HEK293 (cell line): ENCODE data around the gene TM9SF3.

ENCODE experiments used
- KLF1 ChIP-seq: fragments of 450-650 bp; formaldehyde crosslinking; IDR thresholded peaks from 2 replicates; pipeline ENCODE4 v1.5.1; 2016; ENCODE audit warnings: missing biosample characterization, missing genetic modification characterization
- RBAK ChIP-seq: fragments of 450-650 bp; formaldehyde crosslinking; IDR thresholded peaks from 2 replicates; pipeline ENCODE4 v1.5.1; 2016; ENCODE audit warnings: missing biosample characterization, missing genetic modification characterization
- TCF7L2 ChIP-seq: IDR thresholded peaks from 2 replicates; pipeline ENCODE4 v1.6.1; 2011; ENCODE audit warnings: low read depth, mild to moderate bottlenecking, inconsistent platforms, low read length, moderate library complexity, borderline replicate concordance
- ZNF114 ChIP-seq: fragments of 450-650 bp; formaldehyde crosslinking; IDR thresholded peaks from 2 replicates; pipeline ENCODE4 v1.5.0; 2017; ENCODE audit warnings: missing biosample characterization, missing genetic modification characterization
- ZNF558 ChIP-seq: fragments of 450-650 bp; formaldehyde crosslinking; IDR thresholded peaks from 2 replicates; pipeline ENCODE4 v1.5.1; 2016; ENCODE audit warnings: missing biosample characterization, missing genetic modification characterization
- TF ChIP-seq, protein P1 (sequence below): fragments of 450-650 bp; formaldehyde crosslinking; IDR thresholded peaks from 2 replicates; pipeline ENCODE4 v1.5.1; 2016; ENCODE audit warnings: missing biosample characterization, missing genetic modification characterization
- TF ChIP-seq, protein P2 (sequence below): sonication (generic); formaldehyde crosslinking; IDR thresholded peaks from 2 replicates; pipeline ENCODE4 v1.8.1; 2022; ENCODE audit warnings: mild to moderate bottlenecking, moderate library complexity, missing genetic modification reagents

DNA sequence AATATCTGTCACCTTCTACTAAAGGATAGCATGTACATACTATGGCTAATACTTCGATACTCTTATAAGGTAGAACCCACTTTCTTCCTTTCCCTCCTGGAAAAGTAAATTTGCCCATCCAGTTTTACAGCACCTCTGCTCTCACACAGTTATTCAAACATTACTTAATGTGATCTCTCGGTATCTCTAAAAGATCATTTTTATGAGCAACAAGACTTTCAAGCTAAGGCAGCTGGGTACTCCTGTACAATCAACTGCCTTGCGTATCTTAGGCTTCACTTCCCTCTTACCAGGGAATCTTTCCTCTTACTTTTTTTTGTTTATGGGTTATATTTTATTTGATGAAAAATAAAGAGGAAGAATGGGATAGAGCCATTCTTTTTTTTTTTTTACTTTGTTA lies 46.6 kb downstream of the TM9SF3 start:
- TF ChIP-seq RBAK (tag by site-specific recombination) (no peak), TCF7L2 (no peak), KLF1 (tag by site-specific recombination) (no peak), ZNF558 (no peak), ZNF114 (tag by site-specific recombination) (no peak)
- TF ChIP-seq, protein P1, sequence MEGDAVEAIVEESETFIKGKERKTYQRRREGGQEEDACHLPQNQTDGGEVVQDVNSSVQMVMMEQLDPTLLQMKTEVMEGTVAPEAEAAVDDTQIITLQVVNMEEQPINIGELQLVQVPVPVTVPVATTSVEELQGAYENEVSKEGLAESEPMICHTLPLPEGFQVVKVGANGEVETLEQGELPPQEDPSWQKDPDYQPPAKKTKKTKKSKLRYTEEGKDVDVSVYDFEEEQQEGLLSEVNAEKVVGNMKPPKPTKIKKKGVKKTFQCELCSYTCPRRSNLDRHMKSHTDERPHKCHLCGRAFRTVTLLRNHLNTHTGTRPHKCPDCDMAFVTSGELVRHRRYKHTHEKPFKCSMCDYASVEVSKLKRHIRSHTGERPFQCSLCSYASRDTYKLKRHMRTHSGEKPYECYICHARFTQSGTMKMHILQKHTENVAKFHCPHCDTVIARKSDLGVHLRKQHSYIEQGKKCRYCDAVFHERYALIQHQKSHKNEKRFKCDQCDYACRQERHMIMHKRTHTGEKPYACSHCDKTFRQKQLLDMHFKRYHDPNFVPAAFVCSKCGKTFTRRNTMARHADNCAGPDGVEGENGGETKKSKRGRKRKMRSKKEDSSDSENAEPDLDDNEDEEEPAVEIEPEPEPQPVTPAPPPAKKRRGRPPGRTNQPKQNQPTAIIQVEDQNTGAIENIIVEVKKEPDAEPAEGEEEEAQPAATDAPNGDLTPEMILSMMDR (tag by site-specific recombination): no peak
- TF ChIP-seq, protein P2, sequence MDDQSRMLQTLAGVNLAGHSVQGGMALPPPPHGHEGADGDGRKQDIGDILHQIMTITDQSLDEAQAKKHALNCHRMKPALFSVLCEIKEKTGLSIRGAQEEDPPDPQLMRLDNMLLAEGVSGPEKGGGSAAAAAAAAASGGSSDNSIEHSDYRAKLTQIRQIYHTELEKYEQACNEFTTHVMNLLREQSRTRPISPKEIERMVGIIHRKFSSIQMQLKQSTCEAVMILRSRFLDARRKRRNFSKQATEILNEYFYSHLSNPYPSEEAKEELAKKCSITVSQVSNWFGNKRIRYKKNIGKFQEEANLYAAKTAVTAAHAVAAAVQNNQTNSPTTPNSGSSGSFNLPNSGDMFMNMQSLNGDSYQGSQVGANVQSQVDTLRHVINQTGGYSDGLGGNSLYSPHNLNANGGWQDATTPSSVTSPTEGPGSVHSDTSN (CRISPR knock-in tag): no peak
